Body of pancreas (tissue), 4 donors: ENCODE results near the gene ACTR3C.
"Not testable (repeated sequence)": the region's sequence is repeated elsewhere in the genome, so short reads cannot be mapped to it uniquely, and the experiment has no call there.

Source experiments
- CTCF ChIP-seq, 7 experiments: fragments of 450-650 bp in 4 of 7; fragments of 200-600 bp in 3 of 7; sonication (generic) in 3 of 7; IDR thresholded peaks; one replicate each; pipeline ENCODE4 v1.5.1; 2016 to 2019; ENCODE audit warnings: antibody characterized with exemption in 7 of 7
- POLR2A ChIP-seq, 3 donors: fragments of 450-650 bp; IDR thresholded peaks; one replicate each; pipeline ENCODE4 v1.6.1; 2016; ENCODE audit warnings: antibody characterized with exemption in 3 of 3, mild to moderate bottlenecking in 2 of 3

- TF ChIP-seq CTCF, POLR2A (IDR thresholded peaks at IDR 0.05): not testable (repeated sequence)
Measured at GRCh38 chr7:150220673-150221181, 102.6 kb downstream of the ACTR3C start.
